OCI-LY7 (cell line): ENCODE measurements around the gene TMEM150C.

ENCODE experiments used
- CTCF ChIP-seq: fragments of 200-600 bp; sonication (generic); conservative IDR thresholded peaks from 2 replicates; pipeline ENCODE4 v1.5.1; 2014; ENCODE audit warnings: mild to moderate bottlenecking, antibody characterized with exemption, low read length, moderate library complexity, mixed read lengths
- EZH2phosphoT487 ChIP-seq: fragments of 200-600 bp; sonication (generic); IDR thresholded peaks from 2 replicates; pipeline ENCODE4 v1.6.1; 2018; ENCODE audit warnings: low read depth, borderline replicate concordance, mild to moderate bottlenecking, mixed run types, antibody characterized with exemption, low read length, moderate library complexity, mixed read lengths

DNA sequence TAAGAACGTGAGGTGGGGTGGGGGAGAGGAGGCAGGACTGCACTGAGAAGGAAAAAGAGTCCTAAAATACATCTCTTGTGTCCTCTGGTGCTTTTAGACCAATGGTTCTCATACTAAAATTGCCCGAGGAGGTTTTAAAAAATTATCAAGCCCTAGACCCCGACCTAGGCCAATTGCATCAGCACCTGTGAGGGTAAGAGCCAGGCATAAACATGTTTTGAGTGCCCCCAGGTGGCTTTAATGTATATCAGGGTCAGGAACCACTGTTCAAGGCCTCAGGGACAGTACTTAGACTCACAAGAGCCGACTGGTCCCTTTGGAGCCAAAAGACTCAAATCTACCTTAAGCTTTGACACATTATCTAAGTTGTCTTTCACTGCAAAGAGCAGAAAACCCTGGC lies 37.5 kb upstream of the TMEM150C start:
- TF ChIP-seq EZH2phosphoT487 (no peak), CTCF (peak; percentile 33; the same call in 1 of the 2 replicates)
